Thyroid gland (tissue), 4 donors: Measurements from ENCODE around the gene RASA3.

ENCODE experiments used
- POLR2A ChIP-seq, 2 donors: fragments of 450-650 bp; IDR thresholded peaks; one replicate each; pipeline ENCODE4 v1.6.1; 2017; ENCODE audit warnings: antibody characterized with exemption in 2 of 2, mild to moderate bottlenecking in 2 of 2, moderate library complexity in 1 of 2
- TF ChIP-seq, protein P1 (sequence below), 6 experiments: fragments of 200-600 bp in 3 of 6; fragments of 450-650 bp in 3 of 6; sonication (generic) in 3 of 6; IDR thresholded peaks; one replicate each; pipeline ENCODE4 v1.5.1; 2016 to 2019; ENCODE audit warnings: antibody characterized with exemption in 6 of 6, mild to moderate bottlenecking in 2 of 6, inconsistent platforms in 1 of 6, moderate library complexity in 1 of 6

GRCh38 chr13:114076329-114077090 is 55.9 kb downstream of the RASA3 start:
- no peak for TF ChIP-seq POLR2A (IDR thresholded peaks at IDR 0.05)
- TF ChIP-seq, protein P1, sequence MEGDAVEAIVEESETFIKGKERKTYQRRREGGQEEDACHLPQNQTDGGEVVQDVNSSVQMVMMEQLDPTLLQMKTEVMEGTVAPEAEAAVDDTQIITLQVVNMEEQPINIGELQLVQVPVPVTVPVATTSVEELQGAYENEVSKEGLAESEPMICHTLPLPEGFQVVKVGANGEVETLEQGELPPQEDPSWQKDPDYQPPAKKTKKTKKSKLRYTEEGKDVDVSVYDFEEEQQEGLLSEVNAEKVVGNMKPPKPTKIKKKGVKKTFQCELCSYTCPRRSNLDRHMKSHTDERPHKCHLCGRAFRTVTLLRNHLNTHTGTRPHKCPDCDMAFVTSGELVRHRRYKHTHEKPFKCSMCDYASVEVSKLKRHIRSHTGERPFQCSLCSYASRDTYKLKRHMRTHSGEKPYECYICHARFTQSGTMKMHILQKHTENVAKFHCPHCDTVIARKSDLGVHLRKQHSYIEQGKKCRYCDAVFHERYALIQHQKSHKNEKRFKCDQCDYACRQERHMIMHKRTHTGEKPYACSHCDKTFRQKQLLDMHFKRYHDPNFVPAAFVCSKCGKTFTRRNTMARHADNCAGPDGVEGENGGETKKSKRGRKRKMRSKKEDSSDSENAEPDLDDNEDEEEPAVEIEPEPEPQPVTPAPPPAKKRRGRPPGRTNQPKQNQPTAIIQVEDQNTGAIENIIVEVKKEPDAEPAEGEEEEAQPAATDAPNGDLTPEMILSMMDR (IDR thresholded peaks at IDR 0.05): no peak
